D721Med (cell line): Measurements from ENCODE around the gene TMED10.
"Not testable (repeated sequence)": the region's sequence is repeated elsewhere in the genome, so short reads cannot be mapped to it uniquely, and the experiment has no call there.

Source experiments
- DNase-seq: peaks from one replicate; pipeline ENCODE4 v3.0.0; 2011; ENCODE audit warnings: low spot score; ENCODE audit not compliant: insufficient read length
- FAIRE-seq: peaks from 2 replicates; lab custom pipeline; 2011; peaks lifted over from hg19 to GRCh38; lab: Jason Lieb, UNC
- TF ChIP-seq, protein P1 (sequence below): IDR thresholded peaks from 2 replicates; pipeline ENCODE4 v1.5.1; 2012; ENCODE audit warnings: mild to moderate bottlenecking, control low read depth; ENCODE audit not compliant: insufficient read depth; ENCODE audit errors: missing control alignments

TMED10 gene

DNA sequence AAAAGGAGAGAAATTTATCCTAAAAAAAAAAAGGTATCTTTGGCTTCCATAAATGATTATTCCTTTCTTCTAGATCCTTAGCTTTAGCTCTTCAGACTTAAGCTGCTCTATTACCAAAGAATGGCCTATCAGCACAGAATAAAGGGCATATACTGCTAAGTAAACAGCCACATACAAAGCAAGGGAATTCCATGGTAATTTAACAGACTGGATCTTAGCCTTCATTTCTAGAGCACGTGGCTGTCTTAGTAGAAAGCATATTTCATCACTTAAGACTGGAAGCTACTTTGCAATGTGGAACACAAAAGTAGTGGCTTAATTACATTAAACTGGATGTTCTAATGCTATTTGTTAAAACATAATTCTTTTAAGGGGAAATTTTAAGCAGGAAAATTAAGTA is 23.1 kb downstream of the TMED10 start:
- DNase-seq (no peak), FAIRE-seq (no peak)

DNA sequence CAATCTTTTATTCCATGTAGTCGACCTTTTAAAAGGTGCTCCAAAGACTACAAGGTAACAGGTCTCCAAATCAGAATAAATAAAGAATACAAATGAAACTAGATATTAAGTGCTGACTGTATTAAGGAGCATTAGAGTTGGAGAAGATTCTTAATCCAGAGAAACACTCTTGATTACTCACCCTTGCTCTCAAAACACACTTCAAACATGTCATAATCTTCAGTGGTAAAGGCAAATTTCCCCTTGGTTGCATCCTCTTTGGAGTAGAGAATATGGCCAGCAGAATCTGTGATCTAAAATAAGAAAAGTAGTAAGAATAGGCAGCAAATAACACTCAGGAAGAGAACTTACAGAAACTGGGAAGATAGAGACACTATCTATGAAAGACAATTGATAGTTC is 24.6 kb downstream of the TMED10 start:
- TF ChIP-seq, protein P1, sequence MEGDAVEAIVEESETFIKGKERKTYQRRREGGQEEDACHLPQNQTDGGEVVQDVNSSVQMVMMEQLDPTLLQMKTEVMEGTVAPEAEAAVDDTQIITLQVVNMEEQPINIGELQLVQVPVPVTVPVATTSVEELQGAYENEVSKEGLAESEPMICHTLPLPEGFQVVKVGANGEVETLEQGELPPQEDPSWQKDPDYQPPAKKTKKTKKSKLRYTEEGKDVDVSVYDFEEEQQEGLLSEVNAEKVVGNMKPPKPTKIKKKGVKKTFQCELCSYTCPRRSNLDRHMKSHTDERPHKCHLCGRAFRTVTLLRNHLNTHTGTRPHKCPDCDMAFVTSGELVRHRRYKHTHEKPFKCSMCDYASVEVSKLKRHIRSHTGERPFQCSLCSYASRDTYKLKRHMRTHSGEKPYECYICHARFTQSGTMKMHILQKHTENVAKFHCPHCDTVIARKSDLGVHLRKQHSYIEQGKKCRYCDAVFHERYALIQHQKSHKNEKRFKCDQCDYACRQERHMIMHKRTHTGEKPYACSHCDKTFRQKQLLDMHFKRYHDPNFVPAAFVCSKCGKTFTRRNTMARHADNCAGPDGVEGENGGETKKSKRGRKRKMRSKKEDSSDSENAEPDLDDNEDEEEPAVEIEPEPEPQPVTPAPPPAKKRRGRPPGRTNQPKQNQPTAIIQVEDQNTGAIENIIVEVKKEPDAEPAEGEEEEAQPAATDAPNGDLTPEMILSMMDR: no peak
- FAIRE-seq (no peak), DNase-seq (no peak)

More for the DNA sequence above, 23.1 kb downstream of the TMED10 start:
- TF ChIP-seq, protein P1: no peak

DNA sequence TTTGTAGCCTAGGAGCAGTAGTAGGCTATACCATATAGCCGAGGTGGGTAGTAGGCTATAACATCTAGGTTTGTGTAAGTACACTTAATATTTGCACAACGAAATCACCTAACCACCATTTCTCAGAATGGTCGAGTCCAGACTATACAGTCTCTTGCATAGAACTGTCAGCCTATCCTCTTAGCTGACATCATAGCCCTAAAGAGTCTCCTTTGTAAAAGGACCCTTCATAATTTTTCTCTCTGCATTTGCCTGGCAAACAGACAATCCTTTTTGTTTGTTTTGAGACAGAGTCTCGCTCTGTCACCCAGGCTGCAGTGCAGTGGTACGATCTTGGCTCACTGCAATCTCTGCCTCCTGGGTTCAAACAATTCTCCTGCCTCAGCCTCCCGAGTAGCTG is 25.8 kb downstream of the TMED10 start:
- DNase-seq, FAIRE-seq: not testable (repeated sequence)

DNA sequence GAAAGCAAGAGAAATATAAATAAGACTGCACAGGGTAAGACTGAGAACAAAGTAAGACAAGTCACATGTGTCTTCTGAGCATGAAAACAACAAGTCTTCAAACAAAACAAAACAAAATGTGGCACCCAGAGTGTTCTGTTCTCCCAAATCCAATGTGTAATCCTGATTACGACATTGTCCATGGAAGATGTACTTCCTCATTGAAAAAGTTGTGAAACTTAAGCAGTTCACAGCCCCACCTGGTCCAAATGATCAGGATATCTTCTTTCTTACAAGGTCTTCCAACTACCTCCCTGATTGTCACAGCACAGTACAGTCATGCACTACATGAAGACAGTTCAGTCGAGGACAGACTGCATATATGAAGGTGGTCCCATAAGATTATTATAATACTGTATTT is 26.3 kb downstream of the TMED10 start:
- FAIRE-seq (no peak), DNase-seq (no peak)
- TF ChIP-seq, protein P1: no peak

DNA sequence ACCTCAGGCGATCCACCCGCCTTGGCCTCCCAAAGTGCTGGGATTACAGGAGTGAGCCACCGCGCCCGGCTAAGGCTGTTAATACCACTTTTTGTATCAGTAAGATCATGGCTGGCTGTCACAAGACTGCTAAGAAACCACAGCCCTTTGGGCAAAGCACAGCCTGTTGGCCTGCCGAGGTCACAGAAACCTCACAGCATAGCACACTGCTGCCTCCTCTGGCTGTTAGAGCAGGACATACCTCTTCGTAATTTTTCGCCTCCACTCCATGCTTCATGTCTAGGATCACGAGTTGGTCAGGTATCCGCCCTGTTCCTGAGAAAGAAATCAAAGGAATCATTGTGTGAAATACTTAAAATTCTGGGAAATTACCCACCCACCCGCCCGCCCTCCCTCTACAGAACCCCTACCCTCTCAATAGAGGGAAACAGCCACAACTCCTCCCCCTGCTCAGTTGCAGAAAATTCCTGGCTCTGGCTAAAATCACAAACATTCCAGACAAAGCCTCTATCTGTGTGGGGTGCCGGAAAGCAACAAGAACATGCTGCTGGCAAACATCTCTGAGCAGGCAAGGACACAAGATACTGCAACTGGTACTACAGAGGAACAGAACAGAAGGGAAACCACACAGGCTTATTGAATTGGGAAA is 28.9 kb downstream of the TMED10 start:
- FAIRE-seq (no peak), DNase-seq (no peak)
- TF ChIP-seq, protein P1: no peak

DNA sequence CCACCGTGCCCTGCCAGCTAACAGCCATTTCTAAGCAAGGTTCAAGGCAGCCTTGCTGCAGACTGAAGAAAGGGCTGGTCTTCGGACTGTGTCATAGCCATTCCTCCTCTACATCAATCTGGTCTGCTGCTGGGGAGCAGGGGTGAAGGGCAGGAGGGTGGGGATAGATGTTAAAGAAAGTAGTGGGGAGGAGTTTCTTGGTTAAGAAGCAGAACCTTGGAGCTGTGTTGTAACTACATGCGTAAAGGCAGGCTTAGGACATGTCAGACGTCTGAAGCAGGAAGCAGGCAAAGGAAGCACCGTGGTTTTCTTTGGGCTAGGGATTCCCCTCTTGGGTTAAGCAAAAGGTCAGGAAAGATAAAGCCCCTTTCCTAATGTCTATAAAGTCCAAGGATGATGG is 31.5 kb downstream of the TMED10 start:
- FAIRE-seq: no peak
- TF ChIP-seq, protein P1: no peak

DNA sequence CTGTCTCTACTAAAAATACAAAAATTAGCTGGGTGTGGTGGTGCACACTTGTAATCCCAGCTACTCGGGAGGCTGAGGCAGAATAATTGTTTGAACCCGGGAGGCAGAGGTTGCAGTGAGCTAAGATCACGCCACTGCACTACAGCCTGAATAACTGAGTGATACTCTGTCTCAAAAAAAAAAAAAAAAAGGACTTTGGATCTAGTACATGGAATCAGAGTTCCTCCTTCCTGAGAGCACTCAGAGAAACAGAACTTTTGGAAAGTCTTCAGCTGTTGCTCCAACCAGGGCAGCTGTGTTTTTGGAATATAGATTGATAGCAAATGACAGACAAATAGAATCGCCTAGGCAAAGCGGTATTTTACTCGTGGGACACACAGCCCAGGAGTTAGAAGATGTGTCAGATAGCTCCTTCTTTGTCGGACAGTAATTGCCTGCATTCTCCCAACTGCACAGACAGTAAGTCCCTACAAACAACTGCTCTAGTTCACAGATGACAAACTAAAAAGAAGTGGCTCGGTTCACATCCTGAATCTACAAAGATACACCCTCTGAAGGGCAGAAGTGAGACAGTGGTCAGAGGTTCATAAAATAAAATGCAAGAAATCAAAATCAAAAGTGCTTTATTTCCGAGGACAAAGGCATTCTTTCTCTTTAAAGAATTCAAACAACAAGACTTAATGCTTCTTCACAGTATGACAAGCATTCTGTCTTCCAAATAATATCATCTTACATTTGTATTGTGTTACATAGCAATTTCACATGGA is 32.5 kb downstream of the TMED10 start:
- TF ChIP-seq, protein P1: no peak
- no peak for DNase-seq
- no peak for FAIRE-seq

More for the DNA sequence above, 31.5 kb downstream of the TMED10 start:
- DNase-seq: no peak
